Liver (tissue), 3 donors: ENCODE data around the gene JAML.

Experiments used
- CTCF ChIP-seq: fragments of 150-350 bp; IDR thresholded peaks from 2 replicates; pipeline ENCODE4 v1.5.1; 2017; ENCODE audit warnings: improper control_type of control experiment, low read depth, low read length; ENCODE audit not compliant: missing input control
- JUND ChIP-seq, 2 donors: IDR thresholded peaks; 2 replicates each; pipeline ENCODE4 v1.6.1; 2016; ENCODE audit warnings: antibody characterized with exemption in 2 of 2
- MAX ChIP-seq: IDR thresholded peaks from 2 replicates; pipeline ENCODE4 v1.6.1; 2016; ENCODE audit warnings: antibody characterized with exemption
- REST ChIP-seq: IDR thresholded peaks from 2 replicates; pipeline ENCODE4 v1.6.1; 2016; ENCODE audit warnings: antibody characterized with exemption, mild to moderate bottlenecking
- TAF1 ChIP-seq: conservative IDR thresholded peaks from 2 replicates; pipeline ENCODE4 v1.6.1; 2016; ENCODE audit warnings: antibody characterized with exemption, mild to moderate bottlenecking
- donor health status: healthy.
- donor health status: healthy.

GRCh38 chr11:118168316-118168715 is 56.5 kb downstream of the JAML start:
- TF ChIP-seq CTCF: no peak
- TF ChIP-seq JUND (IDR thresholded peaks at IDR 0.05): no peak
- TF ChIP-seq MAX: no peak
- no peak for TF ChIP-seq REST
- no peak for TF ChIP-seq TAF1
